Measurements from ENCODE around the gene ACSF3.
A peak's percentile ranks its signal among the peaks of the same experiment; 100 is the strongest.

The ACSF3 gene

DNA sequence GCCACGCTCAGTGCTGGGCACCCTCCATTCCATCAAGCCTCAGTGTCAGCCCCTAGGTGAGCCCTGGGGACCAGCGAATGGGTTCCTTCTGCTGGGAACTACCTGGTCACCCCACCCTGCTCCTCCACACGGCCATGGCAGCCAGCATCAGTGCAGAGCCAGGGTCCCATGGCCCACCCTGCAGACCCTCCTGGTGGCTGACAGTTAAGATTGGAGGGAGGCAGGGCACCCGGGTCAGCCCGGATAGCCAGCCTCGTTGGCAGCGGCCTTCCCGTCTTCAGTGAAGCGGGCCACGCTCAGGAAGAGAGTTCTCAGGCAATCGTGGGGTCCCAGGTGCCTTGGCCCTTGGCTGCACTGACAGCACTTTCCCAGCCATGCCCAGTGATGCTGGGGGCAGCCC lies 37.1 kb upstream of the ACSF3 start:
- TF ChIP-seq, protein P1, sequence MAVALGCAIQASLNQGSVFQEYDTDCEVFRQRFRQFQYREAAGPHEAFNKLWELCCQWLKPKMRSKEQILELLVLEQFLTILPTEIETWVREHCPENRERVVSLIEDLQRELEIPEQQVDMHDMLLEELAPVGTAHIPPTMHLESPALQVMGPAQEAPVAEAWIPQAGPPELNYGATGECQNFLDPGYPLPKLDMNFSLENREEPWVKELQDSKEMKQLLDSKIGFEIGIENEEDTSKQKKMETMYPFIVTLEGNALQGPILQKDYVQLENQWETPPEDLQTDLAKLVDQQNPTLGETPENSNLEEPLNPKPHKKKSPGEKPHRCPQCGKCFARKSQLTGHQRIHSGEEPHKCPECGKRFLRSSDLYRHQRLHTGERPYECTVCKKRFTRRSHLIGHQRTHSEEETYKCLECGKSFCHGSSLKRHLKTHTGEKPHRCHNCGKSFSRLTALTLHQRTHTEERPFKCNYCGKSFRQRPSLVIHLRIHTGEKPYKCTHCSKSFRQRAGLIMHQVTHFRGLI (tag by site-specific recombination; IDR thresholded peaks at IDR 0.05) = no peak
- TF ChIP-seq ZNF335 (tag by site-specific recombination; conservative IDR thresholded peaks at IDR 0.05) = 0 out of 2 replicates have a peak, but pooled peaks have one; percentile 1
- no peaks in the 10 kb centered on the region for H3K4me1 ChIP-seq (ENCODE audit: control insufficient read depth, insufficient read depth, low read length)
- no peak overlapping the region for H3K27ac ChIP-seq (ENCODE audit: extremely low read depth, low read depth, low read length)
- CTCF ChIA-PET = no interaction called here
- POLR2A ChIA-PET = no interaction called here
- no peaks in the 10 kb centered on the region for H3K9me3 ChIP-seq (ENCODE audit: control insufficient read depth, insufficient read depth, low read depth, low read length)
- H3K4me3 ChIP-seq (ENCODE audit: low read depth, low read length) = no peak overlapping the region
- H3K36me3 ChIP-seq (ENCODE audit: control insufficient read depth in 2 of 2, insufficient read depth in 1 of 2, low read length in 2 of 2) = no peaks in the 10 kb centered on the region

DNA sequence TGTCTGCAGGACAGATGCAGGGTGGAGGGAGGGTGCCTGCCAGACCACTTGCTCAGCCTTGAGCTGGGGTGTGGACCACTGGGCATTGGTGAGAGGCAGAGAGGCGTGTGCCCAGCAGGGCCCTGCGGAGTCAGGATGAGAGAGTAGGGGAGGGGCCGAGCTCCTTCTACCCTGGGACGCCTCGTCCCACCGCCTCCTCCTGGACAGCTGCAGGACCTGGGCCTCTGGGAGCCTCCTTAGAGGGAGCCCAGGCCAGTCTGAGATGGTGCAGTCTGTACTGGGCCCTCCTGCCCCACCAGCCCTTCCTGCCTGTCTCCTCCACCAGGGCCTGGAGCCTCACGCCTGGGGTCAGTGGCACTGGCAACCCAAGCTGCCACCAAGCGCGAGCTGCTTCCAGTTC lies 35.9 kb upstream of the ACSF3 start:
- H3K27ac ChIP-seq (ENCODE audit: extremely low read depth, low read depth, low read length) = no peak overlapping the region
- H3K4me3 ChIP-seq (ENCODE audit: low read depth, low read length) = no peak overlapping the region
- ChIA-PET CTCF (interaction anchor here (0.6 kb wide), 1 partner anchor 183 kb away, joined by 4 read pairs; no protein-coding TSS in a partner anchor), POLR2A (no interaction called here)
- TF ChIP-seq MEIS1 (CRISPR knock-in tag; IDR thresholded peaks at IDR 0.05; ENCODE audit: borderline replicate concordance) = no peak
- TF ChIP-seq, protein P2, sequence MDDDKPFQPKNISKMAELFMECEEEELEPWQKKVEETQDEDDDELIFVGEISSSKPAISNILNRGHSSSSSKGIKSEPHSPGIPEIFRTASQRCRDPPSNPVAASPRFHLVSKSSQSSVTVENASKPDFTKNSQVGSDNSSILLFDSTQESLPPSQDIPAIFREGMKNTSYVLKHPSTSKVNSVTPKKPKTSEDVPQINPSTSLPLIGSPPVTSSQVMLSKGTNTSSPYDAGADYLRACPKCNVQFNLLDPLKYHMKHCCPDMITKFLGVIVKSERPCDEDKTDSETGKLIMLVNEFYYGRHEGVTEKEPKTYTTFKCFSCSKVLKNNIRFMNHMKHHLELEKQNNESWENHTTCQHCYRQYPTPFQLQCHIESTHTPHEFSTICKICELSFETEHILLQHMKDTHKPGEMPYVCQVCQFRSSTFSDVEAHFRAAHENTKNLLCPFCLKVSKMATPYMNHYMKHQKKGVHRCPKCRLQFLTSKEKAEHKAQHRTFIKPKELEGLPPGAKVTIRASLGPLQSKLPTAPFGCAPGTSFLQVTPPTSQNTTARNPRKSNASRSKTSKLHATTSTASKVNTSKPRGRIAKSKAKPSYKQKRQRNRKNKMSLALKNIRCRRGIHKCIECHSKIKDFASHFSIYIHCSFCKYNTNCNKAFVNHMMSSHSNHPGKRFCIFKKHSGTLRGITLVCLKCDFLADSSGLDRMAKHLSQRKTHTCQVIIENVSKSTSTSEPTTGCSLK (tag by site-specific recombination; IDR thresholded peaks at IDR 0.05) = no peak
- TF ChIP-seq ZNF221 (tag by site-specific recombination; IDR thresholded peaks at IDR 0.05; ENCODE audit: borderline replicate concordance) = no peak
- no peak for TF ChIP-seq ZNF560 (tag by site-specific recombination; IDR thresholded peaks at IDR 0.05; ENCODE audit: borderline replicate concordance)
- TF ChIP-seq ZNF155 (tag by site-specific recombination; IDR thresholded peaks at IDR 0.05) = no peak
- TF ChIP-seq YY2 (tag by site-specific recombination; IDR thresholded peaks at IDR 0.05) = no peak
- no peak for TF ChIP-seq ZNF596 (tag by site-specific recombination; IDR thresholded peaks at IDR 0.05)
- TF ChIP-seq, protein P1 (tag by site-specific recombination; IDR thresholded peaks at IDR 0.05) = no peak
- TF ChIP-seq EGR2 (tag by site-specific recombination; IDR thresholded peaks at IDR 0.05; ENCODE audit: low read depth) = no peak
- TF ChIP-seq ZNF404 (tag by site-specific recombination; IDR thresholded peaks at IDR 0.05) = no peak
- no peak for TF ChIP-seq ZNF433 (tag by site-specific recombination; IDR thresholded peaks at IDR 0.05; ENCODE audit: low read depth)
- TF ChIP-seq ZNF530 (tag by site-specific recombination; IDR thresholded peaks at IDR 0.05; ENCODE audit: low read depth) = no peak
- TF ChIP-seq ZNF146 (tag by site-specific recombination; IDR thresholded peaks at IDR 0.05) = no peak
- no peak for TF ChIP-seq ZSCAN16 (tag by site-specific recombination; IDR thresholded peaks at IDR 0.05)
- TF ChIP-seq ZNF24 (tag by site-specific recombination; IDR thresholded peaks at IDR 0.05) = no peak
- H3K36me3 ChIP-seq (ENCODE audit: control insufficient read depth in 2 of 2, insufficient read depth in 1 of 2, low read length in 2 of 2) = no peaks in the 10 kb centered on the region
- no peaks in the 10 kb centered on the region for H3K4me1 ChIP-seq (ENCODE audit: control insufficient read depth, insufficient read depth, low read length)
- no peaks in the 10 kb centered on the region for H3K9me3 ChIP-seq (ENCODE audit: control insufficient read depth, insufficient read depth, low read depth, low read length)

DNA sequence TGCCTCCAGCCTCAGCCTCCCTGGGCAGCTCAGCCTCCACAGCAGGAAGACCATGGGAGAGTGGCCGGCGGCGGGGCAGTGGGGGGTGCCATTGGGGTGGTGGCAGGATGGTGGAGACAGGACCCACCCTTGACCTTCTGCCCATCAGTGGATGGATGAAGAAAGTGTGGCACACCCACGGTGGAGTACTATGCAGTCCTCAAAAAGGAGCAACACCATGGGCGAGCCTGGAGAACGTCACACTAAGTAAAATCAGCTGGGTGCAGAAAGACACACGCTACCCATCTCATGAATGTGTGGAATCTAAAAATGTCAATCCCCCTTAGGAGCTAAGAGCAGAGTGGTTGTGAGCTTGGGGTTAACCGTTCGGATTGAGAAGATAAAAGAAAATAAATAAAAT lies 34.8 kb upstream of the ACSF3 start:
- H3K4me3 ChIP-seq (ENCODE audit: low read depth, low read length) = no peak overlapping the region
- TF ChIP-seq ZNF146 (tag by site-specific recombination; IDR thresholded peaks at IDR 0.05) = peak; percentile 93
- TF ChIP-seq ZNF600 (tag by site-specific recombination; IDR thresholded peaks at IDR 0.05) = no peak
- TF ChIP-seq, protein P3, sequence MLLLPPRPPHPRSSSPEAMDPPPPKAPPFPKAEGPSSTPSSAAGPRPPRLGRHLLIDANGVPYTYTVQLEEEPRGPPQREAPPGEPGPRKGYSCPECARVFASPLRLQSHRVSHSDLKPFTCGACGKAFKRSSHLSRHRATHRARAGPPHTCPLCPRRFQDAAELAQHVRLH (tag by site-specific recombination; IDR thresholded peaks at IDR 0.05) = peak; percentile 24; the same call in 1 of the 2 replicates
- no peak overlapping the region for H3K27ac ChIP-seq (ENCODE audit: extremely low read depth, low read depth, low read length)
- H3K4me1 ChIP-seq (ENCODE audit: control insufficient read depth, insufficient read depth, low read length) = no peaks in the 10 kb centered on the region
- POLR2A ChIA-PET = no interaction called here
- H3K9me3 ChIP-seq (ENCODE audit: control insufficient read depth, insufficient read depth, low read depth, low read length) = no peaks in the 10 kb centered on the region
- CTCF ChIA-PET = interaction anchor here (0.6 kb wide), 1 partner anchor 1488 kb away, joined by 3 read pairs; no protein-coding TSS in a partner anchor
- H3K36me3 ChIP-seq (ENCODE audit: control insufficient read depth in 2 of 2, insufficient read depth in 1 of 2, low read length in 2 of 2) = no peaks in the 10 kb centered on the region
